Measurements from ENCODE around the gene INO80C. TPM values are rescaled to one million over a fixed set of nuclear protein-coding genes. Genes with fewer than 3 reads are reported as not detected.

INO80C gene
- total RNA-seq, 4 donors from 2014 or later: 2.8 to 11.9 (median 7.4) TPM

DNA sequence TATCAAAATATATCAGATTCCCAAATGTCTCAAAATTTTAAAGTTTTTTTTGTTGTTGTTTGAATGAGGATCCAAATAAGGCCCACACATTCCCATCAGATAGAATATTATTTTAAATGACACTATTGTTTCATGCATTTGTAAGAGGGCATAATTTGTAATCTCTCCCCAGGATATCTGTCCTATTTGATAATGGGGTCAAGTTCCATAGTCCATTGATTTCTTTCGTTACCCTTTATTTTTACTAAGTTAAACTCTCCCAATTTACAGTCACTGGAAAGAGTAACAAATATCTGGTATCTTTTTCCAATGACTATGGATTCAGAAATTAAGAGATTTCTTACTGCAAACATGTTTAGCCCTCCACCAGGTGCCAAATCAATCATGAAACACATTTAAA is 32.4 kb downstream of the INO80C start:
- TF ChIP-seq, protein P1, sequence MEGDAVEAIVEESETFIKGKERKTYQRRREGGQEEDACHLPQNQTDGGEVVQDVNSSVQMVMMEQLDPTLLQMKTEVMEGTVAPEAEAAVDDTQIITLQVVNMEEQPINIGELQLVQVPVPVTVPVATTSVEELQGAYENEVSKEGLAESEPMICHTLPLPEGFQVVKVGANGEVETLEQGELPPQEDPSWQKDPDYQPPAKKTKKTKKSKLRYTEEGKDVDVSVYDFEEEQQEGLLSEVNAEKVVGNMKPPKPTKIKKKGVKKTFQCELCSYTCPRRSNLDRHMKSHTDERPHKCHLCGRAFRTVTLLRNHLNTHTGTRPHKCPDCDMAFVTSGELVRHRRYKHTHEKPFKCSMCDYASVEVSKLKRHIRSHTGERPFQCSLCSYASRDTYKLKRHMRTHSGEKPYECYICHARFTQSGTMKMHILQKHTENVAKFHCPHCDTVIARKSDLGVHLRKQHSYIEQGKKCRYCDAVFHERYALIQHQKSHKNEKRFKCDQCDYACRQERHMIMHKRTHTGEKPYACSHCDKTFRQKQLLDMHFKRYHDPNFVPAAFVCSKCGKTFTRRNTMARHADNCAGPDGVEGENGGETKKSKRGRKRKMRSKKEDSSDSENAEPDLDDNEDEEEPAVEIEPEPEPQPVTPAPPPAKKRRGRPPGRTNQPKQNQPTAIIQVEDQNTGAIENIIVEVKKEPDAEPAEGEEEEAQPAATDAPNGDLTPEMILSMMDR (IDR thresholded peaks at IDR 0.05; ENCODE audit: low read depth): no peak

GRCh38 chr18:35464831-35465279 is 32.9 kb downstream of the INO80C start:
- TF ChIP-seq, protein P1 (IDR thresholded peaks at IDR 0.05; ENCODE audit: low read depth): no peak

DNA sequence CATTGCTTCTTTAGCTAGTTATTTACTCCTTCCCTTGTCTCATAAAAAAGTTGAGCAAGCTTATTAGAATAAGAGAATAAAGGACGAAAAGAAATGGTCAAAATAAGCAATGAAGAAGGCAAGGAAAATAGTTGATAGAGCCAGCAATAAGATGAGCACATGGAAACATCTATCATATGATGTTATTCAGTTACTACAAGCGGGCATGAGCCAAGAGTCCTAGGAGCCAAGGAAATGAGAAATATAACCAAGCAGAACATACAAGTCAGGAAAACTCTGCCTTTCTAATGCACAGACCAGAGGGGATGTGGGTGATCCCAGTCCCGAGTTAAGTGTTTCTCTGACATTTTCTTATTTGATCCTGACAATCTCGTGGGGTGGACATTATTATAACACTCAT is 33.9 kb downstream of the INO80C start:
- TF ChIP-seq, protein P1 (IDR thresholded peaks at IDR 0.05; ENCODE audit: low read depth): no peak

- TF ChIP-seq, protein P1 (IDR thresholded peaks at IDR 0.05; ENCODE audit: low read depth): no peak
Measured at GRCh38 chr18:35463050-35463449, 34.7 kb downstream of the INO80C start.

GRCh38 chr18:35460736-35461161 is 37.0 kb downstream of the INO80C start:
- TF ChIP-seq, protein P1 (IDR thresholded peaks at IDR 0.05; ENCODE audit: low read depth): no peak

DNA sequence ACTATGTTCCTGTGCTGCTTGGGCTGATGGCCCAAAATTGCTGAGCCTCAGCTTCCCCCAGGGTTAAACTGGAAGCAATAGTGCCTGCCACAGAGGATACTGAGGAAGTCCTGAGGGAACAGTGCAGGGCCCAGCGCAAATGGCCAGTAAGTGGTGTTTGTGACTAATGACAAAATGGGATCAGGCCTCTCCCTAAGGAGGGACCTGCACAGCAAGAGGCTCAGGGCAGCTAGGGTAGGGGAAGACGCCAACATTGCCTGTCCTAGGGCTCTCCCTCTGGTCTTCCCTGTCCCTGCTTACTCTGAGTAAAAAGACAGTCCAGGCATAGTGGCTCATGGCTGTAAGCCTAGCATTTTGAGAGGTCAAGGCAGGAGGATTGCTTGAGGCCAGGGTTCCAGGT is 37.8 kb downstream of the INO80C start:
- TF ChIP-seq, protein P1 (IDR thresholded peaks at IDR 0.05; ENCODE audit: low read depth): no peak

DNA sequence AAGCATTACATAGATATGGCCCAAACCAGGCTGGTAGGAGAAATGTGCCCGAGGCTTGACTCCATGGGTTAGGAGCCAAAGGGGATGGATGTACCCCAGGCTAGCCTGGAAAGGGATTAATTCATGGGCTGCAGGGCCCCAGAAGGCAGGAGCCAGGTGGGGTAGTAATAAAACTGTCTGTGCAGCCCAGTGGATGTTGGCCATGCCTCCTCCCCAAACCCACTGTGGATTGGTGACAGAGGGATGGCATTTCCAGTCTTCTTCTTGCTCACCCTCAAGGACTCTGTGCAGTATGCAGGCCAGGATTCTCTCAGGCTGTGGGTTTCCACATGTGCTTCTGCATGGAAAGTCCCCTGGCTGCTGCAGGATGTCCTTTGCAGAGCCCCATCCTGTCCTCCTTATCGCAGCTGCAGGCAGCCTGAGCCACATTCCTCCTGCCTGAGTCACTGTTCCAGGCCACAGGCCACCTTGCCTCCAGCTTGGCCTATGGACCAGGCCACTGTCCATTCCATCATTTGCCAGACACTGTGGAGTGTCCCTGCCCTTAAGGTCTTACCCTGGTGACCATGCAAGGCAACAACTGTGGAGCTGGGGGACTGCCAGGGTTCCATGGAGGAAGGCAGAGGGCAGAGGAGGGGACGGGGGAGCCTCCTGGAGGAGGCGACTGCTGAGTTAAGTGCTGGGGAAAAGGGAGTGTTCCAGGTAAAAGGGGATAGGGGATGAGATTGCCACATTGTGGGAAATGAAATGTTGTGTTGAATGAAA is 38.9 kb downstream of the INO80C start:
- TF ChIP-seq, protein P1 (IDR thresholded peaks at IDR 0.05; ENCODE audit: low read depth): no peak

Data from subcutaneous adipose tissue (tissue), 4 donors.